OCI-LY7 (cell line): ENCODE measurements around the gene REC8. TPM values are rescaled to one million over a fixed set of nuclear protein-coding genes. Genes with fewer than 3 reads are reported as not detected.

Experiments used
- BruUV-seq: library from RNA; stranded (reverse); fragments of 400-500 nt; replicated peaks from 2 replicates; lab custom pipeline; 2021; lab: Mats Ljungman, UMichigan
- CTCF ChIA-PET: fragments of 300-600 bp; sonication (Branson Sonifier 250); formaldehyde crosslinking; loops from one replicate; lab custom pipeline; 2022; ENCODE audit warnings: antibody characterized with exemption; ENCODE audit not compliant: unreplicated experiment; lab: Charles Lee
- POLR2A ChIA-PET: fragments of 300-600 bp; sonication (Branson Sonifier 250); formaldehyde crosslinking; loops from one replicate; lab custom pipeline; 2022; ENCODE audit warnings: antibody characterized with exemption; lab: Charles Lee
- DNase-seq: peaks from one replicate; pipeline ENCODE4 v3.0.0-alpha.2; 2015; ENCODE audit warnings: low spot score
- H2AFZ ChIP-seq: fragments of 200-600 bp; sonication (generic), shearing (Covaris generic); 2 replicates; pipeline ENCODE4 v1.6.1; 2014; ENCODE audit warnings: mild to moderate bottlenecking, antibody characterized with exemption, low read length, moderate library complexity
- H3K27ac ChIP-seq: fragments of 200-600 bp; sonication (generic); 2 replicates; pipeline ENCODE4 v1.5.1; 2014; ENCODE audit warnings: mixed run types, low read depth, mild to moderate bottlenecking, moderate library complexity, low read length, inconsistent platforms; ENCODE audit not compliant: poor library complexity, severe bottlenecking
- H3K36me3 ChIP-seq: fragments of 200-600 bp; sonication (generic); 2 replicates; pipeline ENCODE4 v1.6.1; 2014; ENCODE audit warnings: mild to moderate bottlenecking, antibody characterized with exemption, low read length, moderate library complexity, mixed read lengths; ENCODE audit not compliant: insufficient read depth
- H3K4me1 ChIP-seq: fragments of 200-600 bp; sonication (generic); 2 replicates; pipeline ENCODE4 v1.5.1; 2014; ENCODE audit warnings: mild to moderate bottlenecking, low read length; ENCODE audit not compliant: insufficient read depth, poor library complexity, severe bottlenecking
- H3K4me2 ChIP-seq: fragments of 200-600 bp; sonication (generic); 2 replicates; pipeline ENCODE4 v1.6.1; 2014; ENCODE audit warnings: mild to moderate bottlenecking, low read length
- H3K4me3 ChIP-seq: fragments of 200-600 bp; sonication (generic); 2 replicates; pipeline ENCODE4 v1.5.1; 2014; ENCODE audit warnings: mild to moderate bottlenecking, low read depth, low read length; ENCODE audit not compliant: poor library complexity, severe bottlenecking
- H3K79me2 ChIP-seq: fragments of 200-600 bp; sonication (generic); 2 replicates; pipeline ENCODE4 v1.6.1; 2016; ENCODE audit warnings: low read depth, mild to moderate bottlenecking, low read length, moderate library complexity, mixed read lengths; ENCODE audit not compliant: insufficient read depth
- H3K9me2 ChIP-seq: fragments of 200-600 bp; sonication (generic); 2 replicates; pipeline ENCODE4 v1.6.1; 2016; ENCODE audit warnings: mild to moderate bottlenecking, low read length, mixed read lengths; ENCODE audit not compliant: insufficient read depth
- H3K9me3 ChIP-seq: fragments of 200-600 bp; sonication (generic); 2 replicates; pipeline ENCODE4 v1.6.1; 2014; ENCODE audit warnings: mild to moderate bottlenecking, mixed run types, low read length, mixed read lengths
- H4K20me1 ChIP-seq: fragments of 200-600 bp; sonication (generic); 2 replicates; pipeline ENCODE4 v1.6.1; 2014; ENCODE audit warnings: mild to moderate bottlenecking, antibody characterized with exemption, low read length, moderate library complexity, mixed read lengths; ENCODE audit not compliant: insufficient read depth
- EZH2phosphoT487 ChIP-seq: fragments of 200-600 bp; sonication (generic); IDR thresholded peaks from 2 replicates; pipeline ENCODE4 v1.6.1; 2018; ENCODE audit warnings: low read depth, borderline replicate concordance, mild to moderate bottlenecking, mixed run types, antibody characterized with exemption, low read length, moderate library complexity, mixed read lengths
- intact Hi-C: fragments of 100-400 bp; cut with micrococcal nuclease; formaldehyde crosslinking; loops from one replicate; pipeline ENCODE4 v1.10.0; 2022; ENCODE audit not compliant: unreplicated experiment
- total RNA-seq, 2 experiments: library from RNA; depleted of rRNA in 1 of 2; stranded (reverse); fragments of >200 nt in 1 of 2; shearing (Covaris generic) in 1 of 2; gene quantifications; 2 replicates each; pipeline ENCODE4 v1.2.3, GENCODE V29; 2014 to 2022
- TF ChIP-seq, protein P1 (sequence below): fragments of 200-600 bp; sonication (generic); conservative IDR thresholded peaks from 2 replicates; pipeline ENCODE4 v1.5.1; 2014; ENCODE audit warnings: mild to moderate bottlenecking, antibody characterized with exemption, low read length, moderate library complexity, mixed read lengths

REC8 gene
- total RNA-seq, 2 experiments from 2014 or later = 9.8 to 14.2 TPM

DNA sequence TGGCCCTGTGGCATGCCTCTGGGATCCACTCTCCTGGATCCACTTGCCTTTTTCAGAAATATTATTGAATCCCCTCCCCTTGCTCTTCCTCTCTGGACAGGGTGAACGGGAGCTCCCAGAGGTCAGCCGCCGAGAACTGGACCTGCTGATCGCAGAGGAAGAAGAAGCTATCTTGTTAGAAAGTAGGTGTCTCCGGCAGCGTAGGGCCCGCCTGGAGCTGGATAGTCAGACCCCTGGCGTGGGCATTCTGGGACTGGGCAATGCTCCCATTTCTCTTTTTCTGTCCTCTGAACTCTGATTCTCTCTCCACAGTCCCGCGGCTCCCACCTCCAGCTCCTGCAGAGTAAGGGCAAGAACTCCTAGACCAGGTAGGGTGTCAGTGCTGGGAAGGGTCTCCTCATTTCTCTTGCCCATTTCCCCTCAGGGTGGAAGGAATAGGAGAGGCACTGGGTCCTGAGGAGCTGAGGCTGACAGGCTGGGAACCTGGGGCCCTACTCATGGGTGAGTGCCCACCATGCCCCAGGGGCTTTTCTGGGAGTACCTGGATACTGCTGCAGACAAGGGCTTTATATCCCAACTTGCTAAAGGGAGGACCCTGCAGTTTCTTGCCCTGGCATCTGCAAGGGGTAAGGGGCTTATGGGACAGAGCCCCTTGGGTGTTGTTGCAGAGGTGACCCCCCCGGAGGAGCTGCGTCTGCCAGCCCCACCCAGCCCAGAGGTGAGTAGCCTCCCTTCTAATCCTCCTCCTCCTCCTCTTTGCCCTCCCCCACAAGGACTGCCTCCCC is 5.4 kb downstream of the REC8 start:
- Histone ChIP-seq H3K36me3 (peaks cover 38% of the 10 kb centered on the region), H3K4me1 (no peaks in the 10 kb centered on the region)

DNA sequence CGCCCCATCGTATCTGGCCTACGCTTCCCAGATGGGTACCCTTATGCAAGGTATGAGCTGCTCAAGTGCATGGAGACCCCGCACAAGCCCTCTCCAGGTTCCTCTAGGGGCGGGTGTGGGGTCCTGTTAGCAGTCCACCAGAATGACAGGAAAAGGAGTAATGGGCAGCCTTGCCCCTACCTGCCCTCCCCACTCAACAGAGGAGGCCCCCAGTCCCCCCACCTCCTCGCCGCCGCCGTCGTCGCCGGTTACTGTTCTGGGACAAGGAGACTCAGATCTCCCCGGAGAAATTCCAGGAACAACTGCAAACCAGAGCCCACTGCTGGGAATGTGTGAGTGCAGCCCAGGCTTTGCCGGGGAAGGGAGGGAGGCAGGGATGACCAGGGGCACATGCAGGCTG is 6.0 kb downstream of the REC8 start:
- CTCF ChIA-PET = no interaction called here
- no peak overlapping the region for H3K27ac ChIP-seq
- intact Hi-C loops = no loop called here
- no peak overlapping the region for H3K4me3 ChIP-seq
- no peaks in the 10 kb centered on the region for H3K9me3 ChIP-seq
- H3K9me2 ChIP-seq = no peaks in the 10 kb centered on the region
- peaks cover 44% of the 10 kb centered on the region for H3K36me3 ChIP-seq
- no peaks in the 10 kb centered on the region for H4K20me1 ChIP-seq
- TF ChIP-seq, protein P1, sequence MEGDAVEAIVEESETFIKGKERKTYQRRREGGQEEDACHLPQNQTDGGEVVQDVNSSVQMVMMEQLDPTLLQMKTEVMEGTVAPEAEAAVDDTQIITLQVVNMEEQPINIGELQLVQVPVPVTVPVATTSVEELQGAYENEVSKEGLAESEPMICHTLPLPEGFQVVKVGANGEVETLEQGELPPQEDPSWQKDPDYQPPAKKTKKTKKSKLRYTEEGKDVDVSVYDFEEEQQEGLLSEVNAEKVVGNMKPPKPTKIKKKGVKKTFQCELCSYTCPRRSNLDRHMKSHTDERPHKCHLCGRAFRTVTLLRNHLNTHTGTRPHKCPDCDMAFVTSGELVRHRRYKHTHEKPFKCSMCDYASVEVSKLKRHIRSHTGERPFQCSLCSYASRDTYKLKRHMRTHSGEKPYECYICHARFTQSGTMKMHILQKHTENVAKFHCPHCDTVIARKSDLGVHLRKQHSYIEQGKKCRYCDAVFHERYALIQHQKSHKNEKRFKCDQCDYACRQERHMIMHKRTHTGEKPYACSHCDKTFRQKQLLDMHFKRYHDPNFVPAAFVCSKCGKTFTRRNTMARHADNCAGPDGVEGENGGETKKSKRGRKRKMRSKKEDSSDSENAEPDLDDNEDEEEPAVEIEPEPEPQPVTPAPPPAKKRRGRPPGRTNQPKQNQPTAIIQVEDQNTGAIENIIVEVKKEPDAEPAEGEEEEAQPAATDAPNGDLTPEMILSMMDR = no peak
- TF ChIP-seq EZH2phosphoT487 = no peak
- H3K4me1 ChIP-seq = no peaks in the 10 kb centered on the region
- no peaks in the 10 kb centered on the region for H3K79me2 ChIP-seq
- BruUV-seq = no TSS peak
- POLR2A ChIA-PET = interaction anchor here (1.1 kb wide), 1 partner anchor 10 kb away, joined by 4 read pairs; no protein-coding TSS in a partner anchor
- H3K4me2 ChIP-seq = no peak overlapping the region
- H2AFZ ChIP-seq = no peak overlapping the region
- no peak for DNase-seq

More for the DNA sequence above, 5.4 kb downstream of the REC8 start:
- H3K27ac ChIP-seq = no peak overlapping the region
- no peak overlapping the region for H2AFZ ChIP-seq
- H4K20me1 ChIP-seq = no peaks in the 10 kb centered on the region
- H3K9me2 ChIP-seq = no peaks in the 10 kb centered on the region
- ChIA-PET CTCF (no interaction called here), POLR2A (interaction anchor here (1.1 kb wide), 1 partner anchor 10 kb away, joined by 4 read pairs; no protein-coding TSS in a partner anchor)
- H3K4me3 ChIP-seq = no peak overlapping the region
- intact Hi-C loops = no loop called here
- BruUV-seq = no TSS peak
- TF ChIP-seq, protein P1 = no peak
- TF ChIP-seq EZH2phosphoT487 = no peak
- no peak overlapping the region for H3K4me2 ChIP-seq
- H3K79me2 ChIP-seq = no peaks in the 10 kb centered on the region
- no peaks in the 10 kb centered on the region for H3K9me3 ChIP-seq
- DNase-seq = no peak

DNA sequence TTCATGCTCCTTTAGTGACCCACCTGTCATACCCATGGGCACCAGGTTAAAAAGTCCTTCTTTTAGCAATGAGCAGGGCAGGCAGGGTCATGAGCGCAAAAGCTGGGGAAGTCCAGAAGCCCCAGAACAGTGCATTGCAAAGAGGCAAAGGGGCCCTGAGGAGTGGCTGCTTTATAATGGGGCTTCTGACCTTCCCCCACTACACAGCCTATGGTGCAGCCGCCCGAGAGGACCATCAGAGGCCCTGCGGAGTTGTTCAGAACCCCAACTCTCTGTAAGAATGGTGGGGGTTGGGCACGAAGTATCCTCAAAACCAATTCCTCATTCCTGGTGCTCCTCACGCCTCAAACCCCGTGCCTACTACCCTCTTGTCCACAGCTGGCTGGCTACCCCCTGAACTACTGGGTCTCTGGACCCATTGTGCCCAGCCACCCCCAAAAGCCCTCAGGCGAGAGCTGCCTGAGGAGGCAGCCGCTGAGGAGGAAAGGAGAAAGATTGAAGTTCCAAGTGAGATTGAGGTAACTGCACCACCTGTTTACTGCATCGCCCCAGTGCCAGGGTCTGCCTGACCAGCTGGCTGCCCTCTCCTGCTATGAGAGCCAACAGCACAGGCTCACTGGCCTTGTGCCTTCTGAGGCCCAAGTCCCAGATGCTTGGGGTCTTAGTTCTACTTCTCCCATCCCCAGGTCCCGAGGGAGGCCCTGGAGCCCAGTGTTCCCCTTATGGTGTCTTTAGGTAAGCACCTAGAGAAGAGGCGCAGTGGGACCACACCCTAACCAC is 6.7 kb downstream of the REC8 start:
- CTCF ChIA-PET = no interaction called here
- H3K27ac ChIP-seq = no peak overlapping the region
- intact Hi-C loops = no loop called here

More for the DNA sequence above, 6.7 kb downstream of the REC8 start:
- H4K20me1 ChIP-seq = no peaks in the 10 kb centered on the region
- H3K4me2 ChIP-seq = no peak overlapping the region
- no peaks in the 10 kb centered on the region for H3K4me1 ChIP-seq
- DNase-seq = no peak
- no peaks in the 10 kb centered on the region for H3K79me2 ChIP-seq
- H2AFZ ChIP-seq = no peak overlapping the region
- POLR2A ChIA-PET = no interaction called here
- H3K4me3 ChIP-seq = no peak overlapping the region
- H3K9me2 ChIP-seq = no peaks in the 10 kb centered on the region
- H3K36me3 ChIP-seq = peaks cover 51% of the 10 kb centered on the region
- TF ChIP-seq EZH2phosphoT487 = no peak
- TF ChIP-seq, protein P1 = no peak
- no peaks in the 10 kb centered on the region for H3K9me3 ChIP-seq
- BruUV-seq = no TSS peak
